ENCODE data around the gene MAGI2. TPM values are rescaled to one million over a fixed set of nuclear protein-coding genes. Genes with fewer than 3 reads are reported as not detected.

Gene MAGI2
- total RNA-seq, 4 donors from 2014 or later = 0.90 to 2.4 (median 0.99) TPM

GRCh38 chr7:78355834-78356233 lies 1097.6 kb downstream of the MAGI2 start:
- in situ Hi-C loops (cut with MboI; ENCODE audit: low sequenced_read_pairs in 4 of 4) (no loop called here), intact Hi-C loops (cut with DNase I; ENCODE audit: low total_unique reads) (no loop called here)
- TF ChIP-seq POLR2A (IDR thresholded peaks at IDR 0.05) = no peak
- no peaks in the 10 kb centered on the region for H3K36me3 ChIP-seq
- no peak overlapping the region for H3K27ac ChIP-seq
- H3K9me3 ChIP-seq = no peaks in the 10 kb centered on the region
- H3K4me3 ChIP-seq = no peak overlapping the region
- ATAC-seq = no peak
- no peaks in the 10 kb centered on the region for H3K4me1 ChIP-seq
- no peaks in the 10 kb centered on the region for H3K27me3 ChIP-seq
- no peak for DNase-seq

- no peaks in the 10 kb centered on the region for H3K27me3 ChIP-seq
- H3K9me3 ChIP-seq = no peaks in the 10 kb centered on the region
- in situ Hi-C loops (cut with MboI; ENCODE audit: low sequenced_read_pairs in 4 of 4) (no loop called here), intact Hi-C loops (cut with DNase I; ENCODE audit: low total_unique reads) (no loop called here)
- no peaks in the 10 kb centered on the region for H3K36me3 ChIP-seq
- no peaks in the 10 kb centered on the region for H3K4me1 ChIP-seq
- no peak for ATAC-seq
- no peak for DNase-seq
- TF ChIP-seq POLR2A (IDR thresholded peaks at IDR 0.05) = no peak
- no peak overlapping the region for H3K27ac ChIP-seq
- H3K4me3 ChIP-seq = no peak overlapping the region
Measured at GRCh38 chr7:78350926-78351325, 1102.5 kb downstream of the MAGI2 start.

- intact Hi-C loops (cut with DNase I; ENCODE audit: low total_unique reads) (no loop called here), in situ Hi-C loops (cut with MboI; ENCODE audit: low sequenced_read_pairs in 4 of 4) (no loop called here)
- ATAC-seq = no peak
- Histone ChIP-seq H3K4me1 (no peaks in the 10 kb centered on the region), H3K36me3 (no peaks in the 10 kb centered on the region), H3K27me3 (no peaks in the 10 kb centered on the region), H3K4me3 (no peak overlapping the region), H3K27ac (no peak overlapping the region), H3K9me3 (no peaks in the 10 kb centered on the region)
- no peak for DNase-seq
- no peak for TF ChIP-seq POLR2A (IDR thresholded peaks at IDR 0.05)
- TF ChIP-seq CTCF (IDR thresholded peaks at IDR 0.05 in 4 of 5, conservative IDR thresholded peaks at IDR 0.05 in 1 of 5) = no peak
Measured at GRCh38 chr7:78350391-78350790, 1103.1 kb downstream of the MAGI2 start.

GRCh38 chr7:78346827-78347226 lies 1106.6 kb downstream of the MAGI2 start:
- intact Hi-C loops (cut with DNase I; ENCODE audit: low total_unique reads) = no loop called here
- DNase-seq = no peak
- ATAC-seq = no peak
- in situ Hi-C loops (cut with MboI; ENCODE audit: low sequenced_read_pairs in 4 of 4) = no loop called here
- no peak overlapping the region for H3K4me3 ChIP-seq
- H3K4me1 ChIP-seq = no peaks in the 10 kb centered on the region
- no peaks in the 10 kb centered on the region for H3K27me3 ChIP-seq
- no peak overlapping the region for H3K27ac ChIP-seq
- no peaks in the 10 kb centered on the region for H3K36me3 ChIP-seq
- TF ChIP-seq POLR2A (IDR thresholded peaks at IDR 0.05) = no peak
- no peak for TF ChIP-seq CTCF (IDR thresholded peaks at IDR 0.05 in 4 of 5, conservative IDR thresholded peaks at IDR 0.05 in 1 of 5)
- no peaks in the 10 kb centered on the region for H3K9me3 ChIP-seq

- Histone ChIP-seq H3K9me3 (no peaks in the 10 kb centered on the region), H3K4me3 (no peak overlapping the region), H3K36me3 (no peaks in the 10 kb centered on the region), H3K27me3 (no peaks in the 10 kb centered on the region), H3K4me1 (no peaks in the 10 kb centered on the region), H3K27ac (no peak overlapping the region)
- ATAC-seq (no peak), DNase-seq (no peak)
- TF ChIP-seq POLR2A (IDR thresholded peaks at IDR 0.05) (no peak), CTCF (IDR thresholded peaks at IDR 0.05 in 4 of 5, conservative IDR thresholded peaks at IDR 0.05 in 1 of 5) (no peak)
- in situ Hi-C loops (cut with MboI; ENCODE audit: low sequenced_read_pairs in 4 of 4) = no loop called here
- intact Hi-C loops (cut with DNase I; ENCODE audit: low total_unique reads) = no loop called here
Measured at GRCh38 chr7:78345979-78346378, 1107.5 kb downstream of the MAGI2 start.

GRCh38 chr7:78345293-78345911 lies 1108.1 kb downstream of the MAGI2 start:
- no peak for DNase-seq
- Histone ChIP-seq H3K4me3 (no peak overlapping the region), H3K4me1 (no peaks in the 10 kb centered on the region), H3K27me3 (no peaks in the 10 kb centered on the region), H3K27ac (no peak overlapping the region), H3K36me3 (no peaks in the 10 kb centered on the region), H3K9me3 (no peaks in the 10 kb centered on the region)
- in situ Hi-C loops (cut with MboI; ENCODE audit: low sequenced_read_pairs in 4 of 4) (no loop called here), intact Hi-C loops (cut with DNase I; ENCODE audit: low total_unique reads) (no loop called here)
- ATAC-seq = no peak
- no peak for TF ChIP-seq POLR2A (IDR thresholded peaks at IDR 0.05)
- TF ChIP-seq CTCF (IDR thresholded peaks at IDR 0.05 in 4 of 5, conservative IDR thresholded peaks at IDR 0.05 in 1 of 5) = no peak
